GM12878 (cell line): ENCODE measurements around the gene TCF4.

Experiments used
- FOS ChIP-seq: IDR thresholded peaks from 3 replicates; pipeline ENCODE4 v1.6.1; 2011; ENCODE audit warnings: borderline replicate concordance; ENCODE audit not compliant: insufficient read length; ENCODE audit errors: extremely low read depth
- POLR2AphosphoS5 ChIP-seq: IDR thresholded peaks from 2 replicates; pipeline ENCODE4 v1.6.1; 2011; ENCODE audit warnings: mild to moderate bottlenecking, low read length, inconsistent platforms
- RFX5 ChIP-seq: IDR thresholded peaks from 2 replicates; pipeline ENCODE4 v1.6.1; 2011; ENCODE audit warnings: low read depth, low read length, improper control_type of control experiment
- SIN3A ChIP-seq: IDR thresholded peaks from 2 replicates; pipeline ENCODE4 v1.6.1; 2012; ENCODE audit warnings: low read depth, low read length, improper control_type of control experiment
- SUZ12 ChIP-seq: fragments of 200-600 bp; sonication (generic); IDR thresholded peaks from one replicate; pipeline ENCODE4 v1.6.1; 2018; ENCODE audit warnings: antibody characterized with exemption, mild to moderate bottlenecking; ENCODE audit not compliant: unreplicated experiment
- TCF12 ChIP-seq: IDR thresholded peaks from 2 replicates; pipeline ENCODE4 v1.6.1; 2011; ENCODE audit warnings: low read depth, mild to moderate bottlenecking, low read length
- ZSCAN29 ChIP-seq: fragments of 450-650 bp; IDR thresholded peaks from 2 replicates; pipeline ENCODE4 v1.6.1; 2017; ENCODE audit warnings: mild to moderate bottlenecking, moderate library complexity
- TF ChIP-seq, protein P1 (sequence below): IDR thresholded peaks from 2 replicates; pipeline ENCODE4 v1.6.1; 2011; ENCODE audit warnings: borderline replicate concordance, low read depth, mild to moderate bottlenecking, moderate library complexity, mixed read lengths, low read length; ENCODE audit not compliant: insufficient read depth; ENCODE audit errors: extremely low read length
- TF ChIP-seq, protein P2 (sequence below), 3 experiments: IDR thresholded peaks in 2 of 3; conservative IDR thresholded peaks in 1 of 3; 2 replicates each; pipeline ENCODE4 v1.5.1; 2011; ENCODE audit warnings: low read depth in 3 of 3, low read length in 3 of 3, mild to moderate bottlenecking in 3 of 3, control low read depth in 2 of 3, moderate library complexity in 2 of 3, inconsistent platforms in 1 of 3, mixed read lengths in 1 of 3; ENCODE audit not compliant: control insufficient read depth in 2 of 3, insufficient read depth in 1 of 3; ENCODE audit errors: extremely low read depth in 1 of 3
- TF ChIP-seq, protein P3 (sequence below): IDR thresholded peaks from 2 replicates; pipeline ENCODE4 v1.6.1; 2012; ENCODE audit warnings: mild to moderate bottlenecking, low read depth, low read length
- TF ChIP-seq, protein P4 (sequence below): fragments of 150-350 bp; IDR thresholded peaks from 2 replicates; pipeline ENCODE4 v1.6.1; 2016; ENCODE audit warnings: low read depth, low read length
- TF ChIP-seq, protein P5 (sequence below): IDR thresholded peaks from 2 replicates; pipeline ENCODE4 v1.6.1; 2011; ENCODE audit warnings: mild to moderate bottlenecking, low read depth, low read length, moderate library complexity; ENCODE audit not compliant: insufficient replicate concordance

DNA sequence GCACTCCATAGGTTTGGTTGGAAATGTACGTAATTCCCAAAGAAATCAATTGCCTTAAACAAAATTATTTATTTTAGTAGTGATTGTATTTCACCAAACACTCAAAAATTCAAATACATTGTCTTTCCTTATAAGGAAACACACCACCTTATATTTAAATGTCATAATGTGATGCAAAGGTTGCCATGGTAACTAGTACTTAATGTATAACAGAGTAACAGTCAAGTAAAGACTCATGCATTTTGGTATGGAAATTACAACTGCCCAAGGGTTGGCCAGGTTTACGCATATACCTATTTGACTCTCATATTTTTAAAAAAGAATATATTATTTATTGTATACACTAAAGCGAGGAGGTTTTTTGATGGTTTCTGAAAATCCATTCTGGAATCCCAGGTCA is 231.2 kb downstream of the TCF4 start:
- TF ChIP-seq, protein P1, sequence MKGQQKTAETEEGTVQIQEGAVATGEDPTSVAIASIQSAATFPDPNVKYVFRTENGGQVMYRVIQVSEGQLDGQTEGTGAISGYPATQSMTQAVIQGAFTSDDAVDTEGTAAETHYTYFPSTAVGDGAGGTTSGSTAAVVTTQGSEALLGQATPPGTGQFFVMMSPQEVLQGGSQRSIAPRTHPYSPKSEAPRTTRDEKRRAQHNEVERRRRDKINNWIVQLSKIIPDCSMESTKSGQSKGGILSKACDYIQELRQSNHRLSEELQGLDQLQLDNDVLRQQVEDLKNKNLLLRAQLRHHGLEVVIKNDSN = no peak
- TF ChIP-seq FOS = no peak
- TF ChIP-seq, protein P2, sequence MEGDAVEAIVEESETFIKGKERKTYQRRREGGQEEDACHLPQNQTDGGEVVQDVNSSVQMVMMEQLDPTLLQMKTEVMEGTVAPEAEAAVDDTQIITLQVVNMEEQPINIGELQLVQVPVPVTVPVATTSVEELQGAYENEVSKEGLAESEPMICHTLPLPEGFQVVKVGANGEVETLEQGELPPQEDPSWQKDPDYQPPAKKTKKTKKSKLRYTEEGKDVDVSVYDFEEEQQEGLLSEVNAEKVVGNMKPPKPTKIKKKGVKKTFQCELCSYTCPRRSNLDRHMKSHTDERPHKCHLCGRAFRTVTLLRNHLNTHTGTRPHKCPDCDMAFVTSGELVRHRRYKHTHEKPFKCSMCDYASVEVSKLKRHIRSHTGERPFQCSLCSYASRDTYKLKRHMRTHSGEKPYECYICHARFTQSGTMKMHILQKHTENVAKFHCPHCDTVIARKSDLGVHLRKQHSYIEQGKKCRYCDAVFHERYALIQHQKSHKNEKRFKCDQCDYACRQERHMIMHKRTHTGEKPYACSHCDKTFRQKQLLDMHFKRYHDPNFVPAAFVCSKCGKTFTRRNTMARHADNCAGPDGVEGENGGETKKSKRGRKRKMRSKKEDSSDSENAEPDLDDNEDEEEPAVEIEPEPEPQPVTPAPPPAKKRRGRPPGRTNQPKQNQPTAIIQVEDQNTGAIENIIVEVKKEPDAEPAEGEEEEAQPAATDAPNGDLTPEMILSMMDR (IDR thresholded peaks at IDR 0.05 in 2 of 3, conservative IDR thresholded peaks at IDR 0.05 in 1 of 3; ENCODE audit: control insufficient read depth in 2 of 3, extremely low read depth in 1 of 3, insufficient read depth in 1 of 3, low read depth in 3 of 3, low read length in 3 of 3) = no peak
- TF ChIP-seq SUZ12 = no peak
- no peak for TF ChIP-seq POLR2AphosphoS5
- TF ChIP-seq, protein P3, sequence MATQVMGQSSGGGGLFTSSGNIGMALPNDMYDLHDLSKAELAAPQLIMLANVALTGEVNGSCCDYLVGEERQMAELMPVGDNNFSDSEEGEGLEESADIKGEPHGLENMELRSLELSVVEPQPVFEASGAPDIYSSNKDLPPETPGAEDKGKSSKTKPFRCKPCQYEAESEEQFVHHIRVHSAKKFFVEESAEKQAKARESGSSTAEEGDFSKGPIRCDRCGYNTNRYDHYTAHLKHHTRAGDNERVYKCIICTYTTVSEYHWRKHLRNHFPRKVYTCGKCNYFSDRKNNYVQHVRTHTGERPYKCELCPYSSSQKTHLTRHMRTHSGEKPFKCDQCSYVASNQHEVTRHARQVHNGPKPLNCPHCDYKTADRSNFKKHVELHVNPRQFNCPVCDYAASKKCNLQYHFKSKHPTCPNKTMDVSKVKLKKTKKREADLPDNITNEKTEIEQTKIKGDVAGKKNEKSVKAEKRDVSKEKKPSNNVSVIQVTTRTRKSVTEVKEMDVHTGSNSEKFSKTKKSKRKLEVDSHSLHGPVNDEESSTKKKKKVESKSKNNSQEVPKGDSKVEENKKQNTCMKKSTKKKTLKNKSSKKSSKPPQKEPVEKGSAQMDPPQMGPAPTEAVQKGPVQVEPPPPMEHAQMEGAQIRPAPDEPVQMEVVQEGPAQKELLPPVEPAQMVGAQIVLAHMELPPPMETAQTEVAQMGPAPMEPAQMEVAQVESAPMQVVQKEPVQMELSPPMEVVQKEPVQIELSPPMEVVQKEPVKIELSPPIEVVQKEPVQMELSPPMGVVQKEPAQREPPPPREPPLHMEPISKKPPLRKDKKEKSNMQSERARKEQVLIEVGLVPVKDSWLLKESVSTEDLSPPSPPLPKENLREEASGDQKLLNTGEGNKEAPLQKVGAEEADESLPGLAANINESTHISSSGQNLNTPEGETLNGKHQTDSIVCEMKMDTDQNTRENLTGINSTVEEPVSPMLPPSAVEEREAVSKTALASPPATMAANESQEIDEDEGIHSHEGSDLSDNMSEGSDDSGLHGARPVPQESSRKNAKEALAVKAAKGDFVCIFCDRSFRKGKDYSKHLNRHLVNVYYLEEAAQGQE = no peak
- no peak for TF ChIP-seq TCF12
- TF ChIP-seq, protein P4, sequence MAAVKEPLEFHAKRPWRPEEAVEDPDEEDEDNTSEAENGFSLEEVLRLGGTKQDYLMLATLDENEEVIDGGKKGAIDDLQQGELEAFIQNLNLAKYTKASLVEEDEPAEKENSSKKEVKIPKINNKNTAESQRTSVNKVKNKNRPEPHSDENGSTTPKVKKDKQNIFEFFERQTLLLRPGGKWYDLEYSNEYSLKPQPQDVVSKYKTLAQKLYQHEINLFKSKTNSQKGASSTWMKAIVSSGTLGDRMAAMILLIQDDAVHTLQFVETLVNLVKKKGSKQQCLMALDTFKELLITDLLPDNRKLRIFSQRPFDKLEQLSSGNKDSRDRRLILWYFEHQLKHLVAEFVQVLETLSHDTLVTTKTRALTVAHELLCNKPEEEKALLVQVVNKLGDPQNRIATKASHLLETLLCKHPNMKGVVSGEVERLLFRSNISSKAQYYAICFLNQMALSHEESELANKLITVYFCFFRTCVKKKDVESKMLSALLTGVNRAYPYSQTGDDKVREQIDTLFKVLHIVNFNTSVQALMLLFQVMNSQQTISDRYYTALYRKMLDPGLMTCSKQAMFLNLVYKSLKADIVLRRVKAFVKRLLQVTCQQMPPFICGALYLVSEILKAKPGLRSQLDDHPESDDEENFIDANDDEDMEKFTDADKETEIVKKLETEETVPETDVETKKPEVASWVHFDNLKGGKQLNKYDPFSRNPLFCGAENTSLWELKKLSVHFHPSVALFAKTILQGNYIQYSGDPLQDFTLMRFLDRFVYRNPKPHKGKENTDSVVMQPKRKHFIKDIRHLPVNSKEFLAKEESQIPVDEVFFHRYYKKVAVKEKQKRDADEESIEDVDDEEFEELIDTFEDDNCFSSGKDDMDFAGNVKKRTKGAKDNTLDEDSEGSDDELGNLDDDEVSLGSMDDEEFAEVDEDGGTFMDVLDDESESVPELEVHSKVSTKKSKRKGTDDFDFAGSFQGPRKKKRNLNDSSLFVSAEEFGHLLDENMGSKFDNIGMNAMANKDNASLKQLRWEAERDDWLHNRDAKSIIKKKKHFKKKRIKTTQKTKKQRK = no peak
- TF ChIP-seq, protein P5, sequence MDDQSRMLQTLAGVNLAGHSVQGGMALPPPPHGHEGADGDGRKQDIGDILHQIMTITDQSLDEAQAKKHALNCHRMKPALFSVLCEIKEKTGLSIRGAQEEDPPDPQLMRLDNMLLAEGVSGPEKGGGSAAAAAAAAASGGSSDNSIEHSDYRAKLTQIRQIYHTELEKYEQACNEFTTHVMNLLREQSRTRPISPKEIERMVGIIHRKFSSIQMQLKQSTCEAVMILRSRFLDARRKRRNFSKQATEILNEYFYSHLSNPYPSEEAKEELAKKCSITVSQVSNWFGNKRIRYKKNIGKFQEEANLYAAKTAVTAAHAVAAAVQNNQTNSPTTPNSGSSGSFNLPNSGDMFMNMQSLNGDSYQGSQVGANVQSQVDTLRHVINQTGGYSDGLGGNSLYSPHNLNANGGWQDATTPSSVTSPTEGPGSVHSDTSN = no peak
- TF ChIP-seq RFX5 = no peak
- no peak for TF ChIP-seq ZSCAN29
- no peak for TF ChIP-seq SIN3A
